ENCODE results near the gene SLC5A6. TPM values are rescaled to one million over a fixed set of nuclear protein-coding genes. Genes with fewer than 3 reads are reported as not detected.

The SLC5A6 gene
- total and polyA plus RNA-seq, 2 donors (not counting 1 experiment from before 2014, with no cell fraction given): 50.8 to 52.6 TPM

- Histone ChIP-seq H3K9ac (ENCODE audit: low read length) (no peak overlapping the region), H3K4me1 (ENCODE audit: control insufficient read depth in 2 of 2, insufficient read depth in 2 of 2, low read length in 2 of 2) (no peaks in the 10 kb centered on the region), H3K36me3 (replicated peaks in 1 of 2; ENCODE audit: control extremely low read depth in 1 of 2, control insufficient read depth in 1 of 2, extremely low read depth in 1 of 2, insufficient read depth in 2 of 2, low read length in 1 of 2) (peaks cover 0 to 89% of the 10 kb centered on the region in 2 experiments), H2AFZ (ENCODE audit: insufficient read depth, low read depth, low read length, poor library complexity, severe bottlenecking) (no peak overlapping the region), H3K27me3 (replicated peaks in 1 of 4; ENCODE audit: control extremely low read depth in 1 of 4, control insufficient read depth in 3 of 4, insufficient read depth in 4 of 4, low read length in 3 of 4) (no peaks in the 10 kb centered on the region), H3K9me3 (ENCODE audit: control extremely low read depth in 1 of 3, control insufficient read depth in 2 of 3, insufficient read depth in 1 of 3, low read length in 2 of 3) (no peaks in the 10 kb centered on the region), H3K79me2 (ENCODE audit: control insufficient read depth, insufficient read depth, low read length) (no peaks in the 10 kb centered on the region), H3K27ac (ENCODE audit: low read length in 2 of 2) (no peak overlapping the region), H3K4me3 (ENCODE audit: control extremely low read depth in 1 of 5, extremely low read depth in 1 of 5, insufficient read depth in 1 of 5, low read depth in 2 of 5, low read length in 4 of 5) (no peak overlapping the region), H3K4me2 (replicated peaks; ENCODE audit: low read depth, low read length, poor library complexity, severe bottlenecking) (no peak overlapping the region), H4K20me1 (ENCODE audit: control insufficient read depth, insufficient read depth, low read length, poor library complexity, severe bottlenecking) (no peaks in the 10 kb centered on the region)
- H3K9me3 Mint-ChIP-seq (ENCODE audit: insufficient read depth): no peaks in the 10 kb centered on the region
- TF ChIP-seq CTCF (IDR thresholded peaks at IDR 0.05) (no peak), EZH2 (IDR thresholded peaks at IDR 0.05; ENCODE audit: borderline replicate concordance, insufficient read depth, low read depth, low read length, poor library complexity, severe bottlenecking) (no peak)
- no peaks in the 10 kb centered on the region for H3K4me1 Mint-ChIP-seq
- DNase-seq: no peak
- ATAC-seq (ENCODE audit: low read depth): no peak
- H3K4me3 Mint-ChIP-seq: no peak overlapping the region
- ChIA-PET POLR2A (no interaction called here), CTCF (no interaction called here)
- no peaks in the 10 kb centered on the region for H3K27me3 Mint-ChIP-seq
- intact Hi-C loops (cut with micrococcal nuclease): no loop called here
- H3K27ac Mint-ChIP-seq: no peak overlapping the region
- WGBS (ENCODE audit: insufficient coverage): no CpG with 5 or more reads among the region's 8 CpGs
Observed at GRCh38 chr2:27238976-27239375, 26.9 kb upstream of the SLC5A6 start.

GRCh38 chr2:27237341-27237945 lies 25.4 kb upstream of the SLC5A6 start:
- Histone ChIP-seq H3K9me3 (ENCODE audit: control extremely low read depth in 1 of 3, control insufficient read depth in 2 of 3, insufficient read depth in 1 of 3, low read length in 2 of 3) (no peaks in the 10 kb centered on the region), H3K4me2 (replicated peaks; ENCODE audit: low read depth, low read length, poor library complexity, severe bottlenecking) (no peak overlapping the region), H2AFZ (ENCODE audit: insufficient read depth, low read depth, low read length, poor library complexity, severe bottlenecking) (no peak overlapping the region), H3K27me3 (replicated peaks in 1 of 4; ENCODE audit: control extremely low read depth in 1 of 4, control insufficient read depth in 3 of 4, insufficient read depth in 4 of 4, low read length in 3 of 4) (no peaks in the 10 kb centered on the region), H3K4me3 (ENCODE audit: control extremely low read depth in 1 of 5, extremely low read depth in 1 of 5, insufficient read depth in 1 of 5, low read depth in 2 of 5, low read length in 4 of 5) (no peak overlapping the region), H3K79me2 (ENCODE audit: control insufficient read depth, insufficient read depth, low read length) (no peaks in the 10 kb centered on the region), H3K9ac (ENCODE audit: low read length) (no peak overlapping the region), H3K36me3 (replicated peaks in 1 of 2; ENCODE audit: control extremely low read depth in 1 of 2, control insufficient read depth in 1 of 2, extremely low read depth in 1 of 2, insufficient read depth in 2 of 2, low read length in 1 of 2) (peaks cover 6 to 91% of the 10 kb centered on the region in 2 experiments), H4K20me1 (ENCODE audit: control insufficient read depth, insufficient read depth, low read length, poor library complexity, severe bottlenecking) (no peaks in the 10 kb centered on the region), H3K4me1 (ENCODE audit: control insufficient read depth in 2 of 2, insufficient read depth in 2 of 2, low read length in 2 of 2) (no peaks in the 10 kb centered on the region), H3K27ac (ENCODE audit: low read length in 2 of 2) (no peak overlapping the region)
- H3K9me3 Mint-ChIP-seq (ENCODE audit: insufficient read depth): no peaks in the 10 kb centered on the region
- TF ChIP-seq EZH2 (IDR thresholded peaks at IDR 0.05; ENCODE audit: borderline replicate concordance, insufficient read depth, low read depth, low read length, poor library complexity, severe bottlenecking) (no peak), CTCF (IDR thresholded peaks at IDR 0.05) (no peak)
- WGBS (ENCODE audit: insufficient coverage): 97% methylated on average over 15 of the region's 15 CpGs
- POLR2A ChIA-PET: no interaction called here
- intact Hi-C loops (cut with micrococcal nuclease): no loop called here
- H3K4me1 Mint-ChIP-seq: no peaks in the 10 kb centered on the region
- H3K27ac Mint-ChIP-seq: no peak overlapping the region
- no peaks in the 10 kb centered on the region for H3K27me3 Mint-ChIP-seq
- no peak overlapping the region for H3K4me3 Mint-ChIP-seq
- CTCF ChIA-PET: no interaction called here
- ATAC-seq (ENCODE audit: low read depth): no peak
- DNase-seq: no peak

All from B cell (primary cell).